T-helper 2 cell treated with Interferon-gamma antibody and Interleukin-4, amounts not matched to agents 5 μg/mL and 100 μg/mL, for 36 hours (primary cell): ENCODE measurements around the gene SPG7.

ENCODE experiments used
- DNase-seq: peaks from one replicate; pipeline ENCODE4 v3.0.0; 2021; ENCODE audit warnings: low spot score
- H3K27ac Mint-ChIP-seq: one replicate; pipeline ENCODE4 v1.8.0; 2021; ENCODE audit warnings: mild to moderate bottlenecking, mixed read lengths
- H3K27me3 Mint-ChIP-seq: one replicate; pipeline ENCODE4 v1.8.0; 2021; ENCODE audit warnings: low read depth, mixed read lengths
- H3K36me3 Mint-ChIP-seq: one replicate; pipeline ENCODE4 v1.8.0; 2021; ENCODE audit warnings: low read depth, mixed read lengths
- H3K4me1 Mint-ChIP-seq: one replicate; pipeline ENCODE4 v1.8.0; 2021; ENCODE audit warnings: low read depth, mixed read lengths
- H3K4me3 Mint-ChIP-seq: one replicate; pipeline ENCODE4 v1.8.0; 2022; ENCODE audit warnings: mild to moderate bottlenecking, moderate library complexity, mixed read lengths
- H3K9me3 Mint-ChIP-seq: one replicate; pipeline ENCODE4 v1.8.0; 2021; ENCODE audit warnings: mixed read lengths

SPG7 gene

GRCh38 chr16:89512453-89512852, 4.2 kb downstream of the SPG7 start:
- Mint-ChIP-seq H3K4me3 (no peak overlapping the region), H3K27ac (no peak overlapping the region), H3K36me3 (peaks cover 30% of the 10 kb centered on the region), H3K9me3 (no peaks in the 10 kb centered on the region), H3K27me3 (no peaks in the 10 kb centered on the region), H3K4me1 (no peaks in the 10 kb centered on the region)
- no peak for DNase-seq

GRCh38 chr16:89517128-89517527, 8.9 kb downstream of the SPG7 start:
- peaks cover 32% of the 10 kb centered on the region for H3K36me3 Mint-ChIP-seq
- no peak overlapping the region for H3K4me3 Mint-ChIP-seq
- H3K27ac Mint-ChIP-seq: no peak overlapping the region
- no peak for DNase-seq
- no peaks in the 10 kb centered on the region for H3K9me3 Mint-ChIP-seq
- no peaks in the 10 kb centered on the region for H3K4me1 Mint-ChIP-seq
- no peaks in the 10 kb centered on the region for H3K27me3 Mint-ChIP-seq

GRCh38 chr16:89519881-89520280, 11.7 kb downstream of the SPG7 start:
- H3K36me3 Mint-ChIP-seq: peaks cover 31% of the 10 kb centered on the region
- no peaks in the 10 kb centered on the region for H3K9me3 Mint-ChIP-seq
- H3K27ac Mint-ChIP-seq: no peak overlapping the region
- H3K27me3 Mint-ChIP-seq: no peaks in the 10 kb centered on the region
- no peak overlapping the region for H3K4me3 Mint-ChIP-seq
- DNase-seq: no peak
- H3K4me1 Mint-ChIP-seq: peaks cover 2% of the 10 kb centered on the region

DNA sequence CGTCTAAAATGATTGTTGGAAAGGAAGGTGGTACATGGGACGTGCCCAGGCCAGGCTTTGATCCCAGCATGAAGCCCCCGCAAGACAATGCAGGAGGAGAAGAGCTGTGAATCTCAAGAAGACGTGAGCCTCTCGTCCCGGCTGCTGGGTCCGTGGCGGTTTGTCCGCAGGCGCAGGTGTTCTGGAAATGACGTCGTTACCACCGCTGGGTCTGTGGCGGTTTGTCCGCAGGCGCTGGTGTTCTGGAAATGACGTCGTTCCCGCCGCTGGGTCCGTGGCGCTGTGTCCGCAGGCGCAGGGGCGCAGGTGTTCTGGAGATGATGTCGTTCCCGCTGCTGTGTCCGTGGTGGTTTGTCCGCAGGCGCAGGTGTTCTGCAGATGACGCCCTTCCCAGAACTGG, 14.1 kb downstream of the SPG7 start:
- Mint-ChIP-seq H3K36me3 (peaks cover 45% of the 10 kb centered on the region), H3K27me3 (no peaks in the 10 kb centered on the region), H3K4me3 (no peak overlapping the region), H3K27ac (no peak overlapping the region), H3K9me3 (no peaks in the 10 kb centered on the region), H3K4me1 (peaks cover 2% of the 10 kb centered on the region)
- no peak for DNase-seq

- H3K4me1 Mint-ChIP-seq: peaks cover 2% of the 10 kb centered on the region
- no peaks in the 10 kb centered on the region for H3K27me3 Mint-ChIP-seq
- no peak for DNase-seq
- H3K4me3 Mint-ChIP-seq: no peak overlapping the region
- no peaks in the 10 kb centered on the region for H3K9me3 Mint-ChIP-seq
- no peak overlapping the region for H3K27ac Mint-ChIP-seq
- peaks cover 41% of the 10 kb centered on the region for H3K36me3 Mint-ChIP-seq
Measured at GRCh38 chr16:89523680-89524344, 15.6 kb downstream of the SPG7 start.

DNA sequence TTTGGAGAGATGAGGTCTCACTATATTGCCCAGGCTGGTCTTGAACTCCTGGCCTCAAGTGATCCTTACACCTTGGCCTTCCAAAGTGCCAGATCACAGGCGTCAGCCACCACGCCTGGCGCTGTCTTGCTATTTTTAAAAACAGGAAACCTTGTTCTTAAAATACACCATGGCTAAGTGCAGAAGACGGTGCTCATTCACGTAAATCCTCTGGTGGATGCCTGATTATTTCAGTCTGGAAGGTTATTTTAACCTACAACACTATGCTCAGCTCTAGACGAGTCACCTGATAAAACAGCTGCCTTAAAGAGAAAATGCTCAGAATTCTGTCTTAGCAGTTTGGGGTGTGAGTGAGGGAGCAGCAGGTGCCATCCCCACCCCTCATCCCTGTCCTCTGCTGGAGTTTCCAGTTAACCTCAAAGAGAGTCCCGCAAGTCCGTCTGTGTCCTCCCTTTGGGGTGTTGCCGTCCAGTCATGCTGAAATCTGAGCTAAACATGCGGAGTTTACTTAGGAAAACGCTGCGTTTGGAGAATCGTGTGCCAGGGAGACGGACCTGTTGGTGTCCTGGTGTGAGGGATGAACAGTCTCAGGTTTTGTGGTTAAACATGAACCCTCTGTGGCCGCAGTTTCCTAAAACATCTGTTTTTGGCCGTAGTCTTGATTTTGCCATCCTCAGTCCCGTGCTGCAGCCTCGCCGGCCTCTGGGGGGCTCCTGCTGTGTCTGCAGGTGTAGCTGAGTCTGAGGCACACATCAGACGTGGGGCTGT, 17.1 kb downstream of the SPG7 start:
- no peak overlapping the region for H3K4me3 Mint-ChIP-seq
- peaks cover 2% of the 10 kb centered on the region for H3K4me1 Mint-ChIP-seq
- DNase-seq: no peak
- no peaks in the 10 kb centered on the region for H3K27me3 Mint-ChIP-seq
- H3K27ac Mint-ChIP-seq: no peak overlapping the region
- peaks cover 45% of the 10 kb centered on the region for H3K36me3 Mint-ChIP-seq
- no peaks in the 10 kb centered on the region for H3K9me3 Mint-ChIP-seq

DNA sequence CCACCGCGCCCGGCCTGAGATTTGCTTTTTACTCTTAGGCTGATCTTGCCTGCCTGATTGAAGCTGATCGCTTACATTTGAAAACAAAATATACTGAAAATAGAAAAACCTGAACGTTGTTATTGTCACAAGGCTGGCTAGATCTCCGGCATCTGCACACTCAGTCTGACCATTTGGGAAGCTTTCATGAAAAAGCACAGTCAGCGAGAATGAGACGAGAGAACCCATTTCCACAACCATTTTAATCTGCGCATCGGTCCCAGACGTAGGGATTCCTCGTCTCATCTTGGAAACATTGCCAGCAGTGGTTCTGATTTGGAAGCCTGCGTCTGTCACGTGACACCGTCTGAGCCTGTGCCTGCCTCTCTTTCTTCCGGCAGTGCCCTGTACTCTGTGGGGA, 20.9 kb downstream of the SPG7 start:
- Mint-ChIP-seq H3K36me3 (peaks cover 43% of the 10 kb centered on the region), H3K9me3 (no peaks in the 10 kb centered on the region), H3K4me3 (no peak overlapping the region), H3K27me3 (no peaks in the 10 kb centered on the region), H3K27ac (no peak overlapping the region), H3K4me1 (peaks cover 3% of the 10 kb centered on the region)
- no peak for DNase-seq

GRCh38 chr16:89530401-89531381, 22.5 kb downstream of the SPG7 start:
- no peak for DNase-seq
- Mint-ChIP-seq H3K4me1 (peaks cover 14% of the 10 kb centered on the region), H3K9me3 (no peaks in the 10 kb centered on the region), H3K27ac (no peak overlapping the region), H3K36me3 (peaks cover 49% of the 10 kb centered on the region), H3K27me3 (no peaks in the 10 kb centered on the region), H3K4me3 (no peak overlapping the region)

GRCh38 chr16:89531821-89532526, 23.8 kb downstream of the SPG7 start:
- H3K4me3 Mint-ChIP-seq: no peak overlapping the region
- H3K27me3 Mint-ChIP-seq: no peaks in the 10 kb centered on the region
- peaks cover 14% of the 10 kb centered on the region for H3K4me1 Mint-ChIP-seq
- H3K36me3 Mint-ChIP-seq: peaks cover 40% of the 10 kb centered on the region
- no peak for DNase-seq
- no peak overlapping the region for H3K27ac Mint-ChIP-seq
- no peaks in the 10 kb centered on the region for H3K9me3 Mint-ChIP-seq

GRCh38 chr16:89534252-89534756, 26.1 kb downstream of the SPG7 start:
- H3K4me1 Mint-ChIP-seq: peaks cover 14% of the 10 kb centered on the region
- peaks cover 29% of the 10 kb centered on the region for H3K36me3 Mint-ChIP-seq
- no peaks in the 10 kb centered on the region for H3K27me3 Mint-ChIP-seq
- H3K27ac Mint-ChIP-seq: peak overlapping the region; percentile 73
- no peaks in the 10 kb centered on the region for H3K9me3 Mint-ChIP-seq
- H3K4me3 Mint-ChIP-seq: peak overlapping the region; percentile 6
- no peak for DNase-seq

DNA sequence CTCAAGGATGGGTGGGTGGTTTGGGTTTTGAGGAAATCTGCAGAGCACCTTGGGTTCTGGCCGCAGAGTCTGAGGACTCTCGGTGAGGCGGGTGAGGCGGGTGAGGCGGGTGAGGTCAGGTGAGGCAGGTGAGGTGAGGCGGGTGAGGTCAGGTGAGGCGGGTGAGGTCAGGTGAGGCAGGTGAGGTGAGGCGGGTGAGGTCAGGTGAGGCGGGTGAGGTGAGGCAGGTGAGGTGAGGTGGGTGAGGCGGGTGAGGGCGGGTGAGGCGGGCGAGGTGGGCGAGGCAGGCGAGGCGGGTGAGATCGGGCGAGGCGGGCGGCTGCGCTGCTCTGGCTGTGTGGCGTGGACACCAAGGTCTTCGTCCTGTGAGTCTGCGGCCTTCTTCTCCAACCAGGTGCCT, 28.2 kb downstream of the SPG7 start:
- no peak for DNase-seq
- Mint-ChIP-seq H3K4me3 (no peak overlapping the region), H3K9me3 (no peaks in the 10 kb centered on the region), H3K27me3 (no peaks in the 10 kb centered on the region), H3K4me1 (peaks cover 14% of the 10 kb centered on the region), H3K27ac (no peak overlapping the region), H3K36me3 (peaks cover 29% of the 10 kb centered on the region)

DNA sequence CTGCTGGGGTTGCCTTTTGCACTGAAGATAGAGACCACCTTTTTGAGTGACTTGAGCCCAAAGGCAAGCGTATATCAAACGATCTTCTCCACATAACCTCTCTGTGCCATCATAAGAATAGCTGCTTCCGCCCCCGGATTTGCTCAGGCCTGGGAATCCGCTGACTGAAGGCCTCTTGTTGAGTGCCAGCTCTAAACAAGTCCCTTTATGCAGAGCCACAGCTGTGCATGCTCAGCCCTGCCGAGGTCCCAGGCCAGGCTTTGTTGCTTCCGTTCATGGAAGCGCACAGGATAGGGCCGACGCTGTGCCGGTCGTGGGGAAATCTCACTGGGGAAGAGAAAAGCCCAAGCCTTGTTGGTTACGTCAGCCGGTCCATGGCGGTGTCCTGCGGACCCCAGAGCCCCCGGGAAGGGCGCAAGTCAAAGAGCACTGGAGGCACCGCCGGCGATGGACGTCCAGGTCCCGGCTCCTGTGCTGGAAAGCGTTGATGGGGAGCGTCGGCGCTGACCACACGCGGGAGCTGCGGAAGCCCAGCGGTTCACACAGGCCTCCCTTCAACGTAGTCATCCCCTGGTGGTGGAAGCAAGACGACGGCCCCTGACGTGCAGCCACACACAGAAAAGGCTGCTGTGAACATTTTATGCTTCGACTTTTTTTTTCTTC, 28.8 kb downstream of the SPG7 start:
- Mint-ChIP-seq H3K9me3 (no peaks in the 10 kb centered on the region), H3K36me3 (peaks cover 29% of the 10 kb centered on the region), H3K27ac (no peak overlapping the region), H3K4me1 (peaks cover 14% of the 10 kb centered on the region), H3K27me3 (no peaks in the 10 kb centered on the region), H3K4me3 (no peak overlapping the region)
- DNase-seq: no peak

- Mint-ChIP-seq H3K27ac (no peak overlapping the region), H3K4me1 (peaks cover 14% of the 10 kb centered on the region), H3K9me3 (no peaks in the 10 kb centered on the region), H3K4me3 (no peak overlapping the region), H3K27me3 (no peaks in the 10 kb centered on the region), H3K36me3 (peaks cover 27% of the 10 kb centered on the region)
- DNase-seq: no peak
Measured at GRCh38 chr16:89537549-89537925, 29.3 kb downstream of the SPG7 start.
